HG02981 (cell line): Measurements from ENCODE around the gene TRMT11.
A peak's percentile ranks its signal among the peaks of the same experiment; 100 is the strongest.
"Not testable (repeated sequence)": the region's sequence is repeated elsewhere in the genome, so short reads cannot be mapped to it uniquely, and the experiment has no call there.

Experiments used
- ATAC-seq: cut with Tn5 transposase; IDR thresholded peaks from one replicate; pipeline ENCODE4 v1.9.1; 2021; ENCODE audit warnings: mild to moderate bottlenecking, moderate library complexity; ENCODE audit not compliant: unreplicated experiment

The TRMT11 gene

GRCh38 chr6:125986301-125987025, at the start of gene TRMT11:
TRMT11 (plus strand) TSS chr6:125986540; CDS start chr6:125986551, 11 bp downstream.
- peak; percentile 98 for ATAC-seq

DNA sequence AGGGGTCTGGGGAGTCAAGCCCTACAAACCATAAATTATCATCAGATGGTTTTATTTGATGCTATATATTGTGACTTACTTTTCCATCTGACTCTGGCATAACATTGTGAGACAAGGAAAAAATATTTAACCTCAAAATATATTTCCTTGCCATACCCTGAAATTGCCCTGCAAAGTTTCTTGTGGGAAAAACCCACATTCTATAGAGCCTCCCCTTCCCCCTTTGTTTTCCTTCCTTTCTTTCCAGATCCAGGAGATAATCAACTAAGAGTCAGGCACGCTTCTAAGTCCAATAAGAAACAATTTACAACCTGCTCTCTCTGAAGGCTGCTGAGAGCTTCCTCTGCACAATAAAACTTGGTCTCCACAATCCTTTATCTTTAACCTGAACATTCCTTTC, 47.3 kb upstream of the TRMT11 start:
- no peak for ATAC-seq

- ATAC-seq: no peak
These were observed 46.5 kb upstream of the TRMT11 start for GRCh38 chr6:125939791-125940190.

DNA sequence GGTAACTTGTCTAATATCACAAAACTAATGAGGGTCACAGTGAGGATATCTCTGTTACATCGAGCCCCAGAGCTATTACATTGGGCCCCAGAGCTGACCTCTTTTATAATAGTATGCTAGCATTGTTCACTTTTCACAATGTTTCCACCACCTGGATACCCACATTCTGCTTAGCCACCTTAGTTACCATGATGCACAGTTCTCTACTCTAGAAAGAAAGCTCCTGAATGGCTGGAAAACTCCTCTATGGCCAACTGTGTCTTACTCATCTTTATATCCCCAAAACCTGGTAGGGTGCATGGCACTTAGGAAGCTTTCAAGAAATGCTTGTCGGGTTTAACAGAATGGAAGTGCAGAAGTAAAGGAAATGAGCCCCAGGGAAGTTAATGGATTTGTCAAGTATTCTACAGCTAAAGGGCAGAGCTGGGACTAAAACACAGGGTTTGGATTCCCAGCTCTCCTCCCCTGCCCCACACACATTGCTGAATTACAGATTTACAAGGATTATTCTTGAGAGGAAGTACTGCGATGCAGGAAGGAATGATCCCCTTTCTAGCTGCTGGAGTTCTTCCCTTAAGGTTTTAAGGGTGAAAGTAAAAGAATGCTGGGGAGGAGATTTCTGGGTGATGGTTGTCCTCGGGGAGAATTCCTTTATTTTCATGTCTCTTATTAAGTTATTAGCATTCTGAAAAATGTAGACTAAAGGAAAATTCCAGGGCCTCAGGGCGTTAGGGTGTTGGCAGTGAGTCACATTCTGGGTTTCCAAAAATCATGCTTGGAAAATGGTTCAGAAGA, 45.9 kb upstream of the TRMT11 start:
- ATAC-seq: no peak

DNA sequence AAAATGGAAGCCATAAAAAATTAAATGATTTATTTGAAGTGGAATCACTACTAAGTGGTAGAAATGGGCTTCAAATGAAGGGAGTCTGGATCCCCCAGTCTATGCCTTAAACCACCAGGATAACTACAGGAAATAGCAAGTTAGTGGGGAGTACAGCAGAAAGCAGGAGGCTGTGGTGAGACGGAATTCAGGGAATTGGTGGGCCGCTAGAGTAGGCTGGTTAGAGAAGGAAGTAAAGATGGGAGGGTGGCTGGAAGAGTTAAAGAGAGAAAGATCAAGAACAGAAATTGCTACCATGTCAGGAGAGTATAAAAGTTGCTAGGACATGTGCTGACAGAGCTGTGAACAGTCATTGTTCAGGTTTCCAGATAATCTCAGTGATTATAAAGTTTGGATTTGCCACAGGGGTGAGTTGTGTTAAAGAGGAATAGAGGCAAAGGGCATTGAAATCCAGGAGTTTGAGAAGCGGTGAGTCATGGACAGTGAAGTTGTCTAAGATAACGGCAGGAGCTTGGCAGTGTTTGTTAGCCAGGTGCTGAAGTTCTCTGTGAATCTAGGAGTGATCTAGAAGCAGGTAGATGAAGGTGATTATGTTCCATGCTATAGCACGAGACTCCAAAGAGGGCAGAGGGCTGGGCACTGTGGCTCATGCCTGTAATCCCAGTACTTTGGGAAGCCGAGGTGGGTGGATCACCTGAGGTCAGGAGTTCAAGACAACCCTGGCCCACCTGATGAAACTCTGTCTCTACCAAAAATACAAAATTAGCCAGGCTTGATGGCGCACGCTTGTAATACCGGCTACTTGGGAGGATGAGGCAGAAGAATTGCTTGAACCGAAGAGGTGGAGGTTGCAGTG, 43.4 kb upstream of the TRMT11 start:
- no peak for ATAC-seq

GRCh38 chr6:125943528-125944433, 42.6 kb upstream of the TRMT11 start:
- ATAC-seq: no peak

DNA sequence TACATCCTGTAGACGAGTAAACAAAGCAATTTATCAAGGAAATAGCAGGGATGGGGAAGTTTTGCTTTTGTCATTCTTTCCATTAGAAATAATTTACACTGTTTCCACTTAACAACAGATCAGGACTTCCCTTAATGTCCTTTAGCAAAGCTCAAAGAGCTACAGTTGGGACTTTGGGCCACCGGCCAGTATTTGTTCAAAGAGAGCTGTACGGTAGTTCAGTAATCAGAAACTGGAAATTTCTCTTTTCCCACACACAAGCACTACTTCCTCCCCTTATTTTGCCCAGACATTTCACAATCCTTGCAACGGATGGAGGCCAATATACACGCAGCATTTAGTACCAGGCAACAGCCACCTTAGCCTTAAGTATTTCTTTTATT, 41.9 kb upstream of the TRMT11 start:
- ATAC-seq: no peak

GRCh38 chr6:125944896-125945295, 41.4 kb upstream of the TRMT11 start:
- no peak for ATAC-seq

- no peak for ATAC-seq
These were observed 40.8 kb upstream of the TRMT11 start for GRCh38 chr6:125945378-125946141.

DNA sequence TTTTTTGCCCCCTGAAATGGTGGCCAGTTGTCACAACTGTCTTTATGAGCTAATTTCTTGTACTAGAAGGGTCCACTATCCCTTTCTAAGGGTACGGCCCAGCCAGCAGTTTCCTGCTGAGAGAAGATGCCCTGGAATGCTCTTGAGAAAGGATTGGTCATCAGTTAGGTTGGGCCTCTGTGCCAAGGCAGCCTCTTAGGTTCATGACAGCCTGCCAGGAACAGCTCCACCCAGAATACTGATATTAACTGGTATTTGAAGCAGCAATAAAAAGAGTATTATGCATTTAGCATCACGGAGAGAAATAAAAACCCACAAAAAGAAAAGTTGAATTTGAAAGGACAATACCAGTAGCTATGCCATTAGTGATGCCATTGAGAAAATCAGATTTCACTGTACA, 38.7 kb upstream of the TRMT11 start:
- ATAC-seq: no peak

GRCh38 chr6:125948455-125948854, 37.9 kb upstream of the TRMT11 start:
- ATAC-seq: no peak

- no peak for ATAC-seq
These were observed 37.3 kb upstream of the TRMT11 start for GRCh38 chr6:125949069-125949468.

DNA sequence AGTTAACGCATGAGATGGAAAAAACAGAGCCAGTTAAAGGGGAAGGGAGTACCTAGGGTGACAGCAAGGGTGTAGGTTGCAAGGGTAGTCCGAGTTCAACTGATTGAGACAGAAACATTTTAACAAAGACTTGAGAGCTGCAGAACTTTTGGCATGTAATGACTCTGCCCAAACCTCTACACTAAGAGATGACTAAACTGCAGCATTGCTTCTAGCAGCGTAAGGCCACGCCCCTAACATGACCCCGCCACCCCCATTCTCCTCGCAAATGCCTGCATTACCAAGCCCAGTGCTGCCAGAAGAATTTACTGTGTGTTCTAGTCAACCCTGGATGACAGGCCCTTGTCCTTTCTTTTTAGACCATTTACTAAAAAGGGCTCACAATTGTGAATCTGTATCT, 36.0 kb upstream of the TRMT11 start:
- ATAC-seq: no peak

DNA sequence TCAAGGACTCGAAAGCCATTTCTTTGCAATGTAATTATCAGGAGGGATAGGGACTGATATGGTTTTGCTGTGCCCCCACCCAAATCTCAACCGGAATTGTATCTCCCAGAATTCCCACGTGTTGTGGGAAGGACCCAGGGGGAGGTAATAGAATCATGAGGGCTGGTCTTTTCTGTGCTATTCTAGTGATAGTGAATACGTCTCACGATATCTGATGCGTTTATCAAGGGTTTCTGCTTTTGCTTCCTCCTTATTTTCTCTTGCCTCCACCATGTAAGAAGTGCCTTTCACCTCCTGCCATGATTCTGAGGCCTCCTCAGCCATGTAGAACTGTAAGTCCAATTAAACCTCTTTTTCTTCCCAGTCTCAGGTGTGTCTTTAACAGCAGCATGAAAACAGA, 35.6 kb upstream of the TRMT11 start:
- not testable (repeated sequence) for ATAC-seq

DNA sequence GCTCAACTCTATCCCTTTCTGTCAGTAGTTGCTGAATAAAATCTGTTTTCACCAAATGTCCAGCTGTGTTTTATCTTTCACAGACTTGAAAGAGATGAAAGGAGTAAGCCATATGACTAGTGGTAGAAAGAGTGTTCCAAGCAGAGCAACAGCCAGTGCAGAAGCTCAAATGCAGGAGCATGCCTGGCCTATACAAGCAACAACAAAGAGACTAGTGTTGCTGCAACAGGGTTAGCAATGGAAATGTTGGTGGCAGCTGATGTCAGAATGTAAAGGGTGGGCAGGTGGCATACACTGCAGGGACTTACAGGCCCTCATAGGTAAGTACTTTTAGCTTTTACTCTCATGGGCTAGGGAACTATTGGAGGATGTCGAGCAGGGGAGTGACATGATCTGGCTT, 35.0 kb upstream of the TRMT11 start:
- no peak for ATAC-seq

DNA sequence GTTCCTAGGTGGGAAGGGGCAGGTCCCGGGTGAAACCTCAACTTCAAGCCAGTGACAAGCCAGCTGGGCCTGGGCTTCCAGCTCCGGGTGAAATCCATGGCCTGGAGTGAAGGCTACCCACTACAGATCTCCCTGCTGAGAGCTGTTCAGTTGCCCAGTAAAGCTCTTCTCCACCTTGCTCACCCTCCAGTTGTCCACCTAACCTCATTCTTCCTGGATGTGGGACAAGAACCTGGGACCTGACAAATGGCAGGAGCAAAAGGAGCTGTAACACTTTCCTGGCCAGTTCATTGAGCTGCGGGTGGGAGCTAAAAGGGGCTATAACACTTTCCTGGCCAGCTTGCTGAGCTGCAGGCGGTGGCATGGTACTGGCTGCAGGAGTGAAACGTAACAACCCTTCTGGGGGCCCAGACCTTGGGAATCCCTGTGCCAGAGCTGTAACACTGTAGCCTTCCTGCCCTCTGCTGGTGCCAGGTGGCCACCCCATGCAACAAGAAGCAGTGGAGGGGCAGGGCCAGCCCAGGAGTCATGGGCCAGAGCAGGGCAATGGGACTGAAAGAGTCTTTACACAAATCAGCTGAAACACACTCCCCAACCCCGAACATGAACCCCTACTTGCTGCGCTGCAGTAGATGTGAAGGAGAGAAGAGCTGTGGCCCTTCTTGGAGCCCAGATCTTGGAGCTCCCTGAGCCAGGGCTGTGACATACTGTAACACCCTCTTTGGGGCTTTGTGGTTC, 33.4 kb upstream of the TRMT11 start:
- no peak for ATAC-seq

DNA sequence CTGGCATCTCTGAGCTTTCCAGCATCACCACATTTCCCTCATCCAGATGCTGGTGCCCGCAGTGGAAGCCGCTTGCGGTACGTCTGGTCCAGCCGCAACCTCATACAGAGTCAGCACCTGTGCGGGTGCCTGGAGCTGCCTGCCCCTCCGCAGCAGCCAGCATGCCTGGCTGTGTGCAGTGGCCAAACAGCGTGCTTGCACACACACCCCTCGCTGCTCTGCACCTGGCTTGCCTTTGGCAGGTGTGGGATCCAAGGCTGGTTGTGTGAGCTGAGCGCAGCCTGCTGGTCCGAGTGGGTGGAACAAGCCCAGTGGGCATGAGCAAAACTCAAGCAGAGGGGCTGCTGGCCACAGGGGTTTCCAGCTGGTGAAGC, 32.9 kb upstream of the TRMT11 start:
- ATAC-seq: no peak

GRCh38 chr6:125954735-125955339, 31.5 kb upstream of the TRMT11 start:
- no peak for ATAC-seq

GRCh38 chr6:125955973-125956372, 30.4 kb upstream of the TRMT11 start:
- no peak for ATAC-seq
